CD4-positive, alpha-beta T cell (primary cell): Measurements from ENCODE around the gene POLRMT. TPM values are rescaled to one million over a fixed set of nuclear protein-coding genes. Genes with fewer than 3 reads are reported as not detected.
A peak's percentile ranks its signal among the peaks of the same experiment; 100 is the strongest.

Experiments used
- ATAC-seq: fragments of 200-7000 bp; cut with Tn5 transposase; one replicate; pipeline ENCODE4 v1.10.0; 2022; ENCODE audit warnings: mild to moderate bottlenecking; ENCODE audit not compliant: poor library complexity
- CTCF ChIA-PET: fragments of 350-600 bp; sonication (Branson Sonifier 250); formaldehyde crosslinking; loops from one replicate; lab custom pipeline; 2021; ENCODE audit warnings: antibody characterized with exemption, inconsistent platforms; lab: Charles Lee
- POLR2A ChIA-PET: fragments of 350-600 bp; sonication (Branson Sonifier 250); formaldehyde crosslinking; loops from one replicate; lab custom pipeline; 2021; ENCODE audit warnings: antibody characterized with exemption, inconsistent platforms; lab: Charles Lee
- DNase-seq, 14 experiments: peaks; one replicate each; pipeline ENCODE4 v3.0.0-alpha.2; 2013 to 2020; ENCODE audit warnings: mixed read lengths in 2 of 14
- H3K27ac ChIP-seq, 2 donors: one replicate each; pipeline versions ENCODE4 v1.5.1 to v1.7.0; 2013; ENCODE audit warnings: low read length in 2 of 2, low read depth in 1 of 2, mild to moderate bottlenecking in 1 of 2
- H3K27me3 ChIP-seq, 2 experiments: 1 replicate in 1 of 2; 2 replicates in 1 of 2; pipeline versions ENCODE4 v1.6.1 to v1.7.0; 2013; ENCODE audit warnings: low read length in 2 of 2, control low read depth in 1 of 2, mild to moderate bottlenecking in 1 of 2, moderate library complexity in 1 of 2; ENCODE audit not compliant: insufficient read depth in 2 of 2, control insufficient read depth in 1 of 2
- H3K36me3 ChIP-seq: one replicate; pipeline ENCODE4 v1.6.1; 2013; ENCODE audit warnings: low read length, control low read depth; ENCODE audit not compliant: insufficient read depth
- H3K4me1 ChIP-seq: one replicate; pipeline ENCODE4 v1.6.1; 2013; ENCODE audit warnings: low read length, control low read depth; ENCODE audit not compliant: insufficient read depth
- H3K4me3 ChIP-seq: one replicate; pipeline ENCODE4 v1.5.1; 2013; ENCODE audit warnings: mild to moderate bottlenecking, low read length, moderate library complexity
- H3K9me3 ChIP-seq, 2 experiments: 1 replicate in 1 of 2; 2 replicates in 1 of 2; pipeline versions ENCODE4 v1.6.1 to v1.7.0; 2013; ENCODE audit warnings: low read length in 2 of 2, mild to moderate bottlenecking in 2 of 2, control low read depth in 1 of 2, moderate library complexity in 1 of 2; ENCODE audit not compliant: control insufficient read depth in 1 of 2, insufficient read depth in 1 of 2
- H3K27ac Mint-ChIP-seq: one replicate; pipeline ENCODE4 v1.8.0; 2020; ENCODE audit warnings: mixed read lengths
- H3K27me3 Mint-ChIP-seq: one replicate; pipeline ENCODE4 v1.8.0; 2021; ENCODE audit warnings: mixed read lengths
- H3K36me3 Mint-ChIP-seq: one replicate; pipeline ENCODE4 v1.8.0; 2021; ENCODE audit warnings: low read depth, mixed read lengths
- H3K4me1 Mint-ChIP-seq: one replicate; pipeline ENCODE4 v1.8.0; 2021; ENCODE audit warnings: low read depth, mixed read lengths
- H3K4me3 Mint-ChIP-seq: one replicate; pipeline ENCODE4 v1.8.0; 2020; ENCODE audit warnings: mild to moderate bottlenecking, mixed read lengths
- H3K9me3 Mint-ChIP-seq: one replicate; pipeline ENCODE4 v1.8.0; 2020; ENCODE audit warnings: mixed read lengths
- intact Hi-C, 2 experiments: fragments of 100-400 bp; cut with DNase I in 1 of 2; cut with micrococcal nuclease in 1 of 2; formaldehyde crosslinking; loops; one replicate each; pipeline versions ENCODE4 v1.15.1 to v1.9.0; 2023 to 2025; cut with DNase I, micrococcal nuclease
- total RNA-seq, 174 experiments: library from RNA in 2 of 174; stranded (reverse) in 2 of 174; gene quantifications; one replicate each; pipeline ENCODE4 v1.2.3 and lab custom pipeline; 2021 to 2026
- TF ChIP-seq, protein P1 (sequence below): fragments of 200-600 bp; IDR thresholded peaks from one replicate; pipeline ENCODE4 v1.8.0; 2022; ENCODE audit warnings: antibody characterized with exemption, mild to moderate bottlenecking

POLRMT gene
- total RNA-seq, 2 experiments from 2014 or later = 54.4 to 56.2 TPM

DNA sequence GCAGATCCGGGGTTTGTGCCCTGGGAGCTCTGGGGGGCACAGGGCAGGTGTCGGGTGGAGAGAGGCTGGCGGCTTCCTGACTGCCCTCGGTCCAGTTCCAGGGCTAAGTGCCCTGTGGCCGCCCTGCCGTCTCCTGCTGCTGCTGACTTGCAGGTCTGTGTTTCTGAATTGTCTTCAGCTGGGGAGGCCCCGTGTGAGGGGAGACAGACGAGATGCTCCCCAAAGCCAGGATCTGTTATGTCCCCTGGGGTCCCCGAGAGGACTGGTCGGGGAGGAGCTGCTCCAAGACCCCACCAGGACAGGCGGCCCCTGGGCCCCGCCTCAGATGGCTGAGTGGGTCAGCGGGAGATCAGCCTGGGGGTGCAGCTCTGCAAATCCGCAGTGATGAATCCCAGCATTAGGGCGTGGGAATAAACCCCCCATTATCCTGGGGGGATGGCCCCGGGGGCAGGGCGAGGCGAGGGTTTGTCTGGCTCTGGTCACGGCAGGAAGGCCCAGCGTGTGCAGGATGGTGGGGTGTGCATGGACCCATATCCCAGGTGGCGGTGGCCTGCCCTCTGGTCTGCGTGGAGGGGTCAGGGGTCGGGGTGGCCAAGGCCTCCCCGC lies 39.0 kb downstream of the POLRMT start:
- no peak overlapping the region for H3K27ac Mint-ChIP-seq
- POLR2A ChIA-PET = no interaction called here
- Histone ChIP-seq H3K27ac (no peak overlapping the region), H3K36me3 (no peaks in the 10 kb centered on the region), H3K4me3 (no peak overlapping the region), H3K9me3 (peaks cover 0 to 15% of the 10 kb centered on the region in 2 experiments), H3K27me3 (peaks cover 10 to 16% of the 10 kb centered on the region in 2 experiments), H3K4me1 (peaks cover 15% of the 10 kb centered on the region)
- DNase-seq = no peak
- intact Hi-C loops = no loop called here
- H3K4me3 Mint-ChIP-seq = no peak overlapping the region
- CTCF ChIA-PET = interaction anchor here (1.2 kb wide), 1 partner anchor 10 kb away, joined by 3 read pairs; no protein-coding TSS in a partner anchor
- no peaks in the 10 kb centered on the region for H3K4me1 Mint-ChIP-seq
- ATAC-seq = no peak
- TF ChIP-seq, protein P1, sequence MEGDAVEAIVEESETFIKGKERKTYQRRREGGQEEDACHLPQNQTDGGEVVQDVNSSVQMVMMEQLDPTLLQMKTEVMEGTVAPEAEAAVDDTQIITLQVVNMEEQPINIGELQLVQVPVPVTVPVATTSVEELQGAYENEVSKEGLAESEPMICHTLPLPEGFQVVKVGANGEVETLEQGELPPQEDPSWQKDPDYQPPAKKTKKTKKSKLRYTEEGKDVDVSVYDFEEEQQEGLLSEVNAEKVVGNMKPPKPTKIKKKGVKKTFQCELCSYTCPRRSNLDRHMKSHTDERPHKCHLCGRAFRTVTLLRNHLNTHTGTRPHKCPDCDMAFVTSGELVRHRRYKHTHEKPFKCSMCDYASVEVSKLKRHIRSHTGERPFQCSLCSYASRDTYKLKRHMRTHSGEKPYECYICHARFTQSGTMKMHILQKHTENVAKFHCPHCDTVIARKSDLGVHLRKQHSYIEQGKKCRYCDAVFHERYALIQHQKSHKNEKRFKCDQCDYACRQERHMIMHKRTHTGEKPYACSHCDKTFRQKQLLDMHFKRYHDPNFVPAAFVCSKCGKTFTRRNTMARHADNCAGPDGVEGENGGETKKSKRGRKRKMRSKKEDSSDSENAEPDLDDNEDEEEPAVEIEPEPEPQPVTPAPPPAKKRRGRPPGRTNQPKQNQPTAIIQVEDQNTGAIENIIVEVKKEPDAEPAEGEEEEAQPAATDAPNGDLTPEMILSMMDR = no peak
- no peaks in the 10 kb centered on the region for H3K9me3 Mint-ChIP-seq
- peaks cover 10% of the 10 kb centered on the region for H3K27me3 Mint-ChIP-seq
- H3K36me3 Mint-ChIP-seq = no peaks in the 10 kb centered on the region

DNA sequence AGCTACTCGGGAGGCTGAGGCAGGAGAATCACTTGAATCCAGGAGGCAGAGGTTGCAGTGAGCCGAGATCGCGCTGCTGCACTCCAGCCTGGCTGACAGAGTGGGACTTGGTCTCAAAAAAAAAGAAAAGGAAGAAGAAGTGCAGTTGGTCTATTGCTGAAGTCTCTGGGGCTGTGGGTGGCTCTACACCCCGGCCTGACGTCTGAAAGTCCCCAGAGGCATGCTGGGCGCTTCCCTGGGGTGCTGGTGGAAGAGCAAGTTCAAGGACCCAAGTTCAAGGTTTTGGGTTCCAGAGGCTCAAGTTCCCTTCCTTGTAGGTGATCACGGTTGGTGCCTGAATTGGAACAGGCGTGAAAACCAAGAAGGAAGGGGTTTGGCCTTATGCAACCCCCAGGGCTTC lies 39.8 kb downstream of the POLRMT start:
- TF ChIP-seq, protein P1 = no peak
- no peaks in the 10 kb centered on the region for H3K9me3 Mint-ChIP-seq
- Histone ChIP-seq H3K4me1 (peaks cover 23% of the 10 kb centered on the region), H3K9me3 (peaks cover 0 to 22% of the 10 kb centered on the region in 2 experiments), H3K27me3 (peaks cover 18 to 24% of the 10 kb centered on the region in 2 experiments), H3K4me3 (no peak overlapping the region), H3K27ac (no peak overlapping the region), H3K36me3 (no peaks in the 10 kb centered on the region)
- intact Hi-C loops = no loop called here
- H3K36me3 Mint-ChIP-seq = no peaks in the 10 kb centered on the region
- peaks cover 17% of the 10 kb centered on the region for H3K27me3 Mint-ChIP-seq
- CTCF ChIA-PET = no interaction called here
- H3K27ac Mint-ChIP-seq = no peak overlapping the region
- no peak for ATAC-seq
- no peak for DNase-seq
- peak overlapping the region; percentile 20 for H3K4me3 Mint-ChIP-seq
- POLR2A ChIA-PET = no interaction called here
- H3K4me1 Mint-ChIP-seq = no peaks in the 10 kb centered on the region

DNA sequence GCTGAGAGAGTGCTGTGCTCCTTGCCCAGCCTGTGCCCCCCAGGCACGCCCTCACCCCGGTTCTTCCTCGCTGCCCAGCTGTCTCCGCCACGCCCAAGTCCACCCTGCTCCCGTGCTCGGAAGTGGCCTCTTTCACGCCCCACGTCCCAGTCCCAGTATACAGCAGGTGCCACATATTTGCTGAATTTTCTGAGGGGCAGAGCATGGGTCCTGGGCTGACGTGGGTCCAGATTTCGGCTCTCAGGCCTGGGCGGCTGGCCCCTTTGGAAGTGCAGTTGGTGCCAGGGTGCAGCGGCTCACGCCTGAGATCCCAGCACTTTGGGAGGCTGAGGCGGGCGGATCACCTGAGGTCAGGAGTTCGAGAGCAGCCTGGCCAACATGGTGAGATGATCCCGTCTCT lies 40.3 kb downstream of the POLRMT start:
- peaks cover 22 to 29% of the 10 kb centered on the region in 2 experiments for H3K27me3 ChIP-seq
- DNase-seq (no peak), ATAC-seq (no peak)
- no peak overlapping the region for H3K27ac ChIP-seq
- Mint-ChIP-seq H3K4me1 (peaks cover 2% of the 10 kb centered on the region), H3K4me3 (peak overlapping the region; percentile 20), H3K9me3 (no peaks in the 10 kb centered on the region), H3K27me3 (peaks cover 22% of the 10 kb centered on the region), H3K36me3 (no peaks in the 10 kb centered on the region), H3K27ac (no peak overlapping the region)
- POLR2A ChIA-PET = no interaction called here
- CTCF ChIA-PET = no interaction called here
- H3K4me1 ChIP-seq = peaks cover 28% of the 10 kb centered on the region
- peaks cover 0 to 26% of the 10 kb centered on the region in 2 experiments for H3K9me3 ChIP-seq
- no peaks in the 10 kb centered on the region for H3K36me3 ChIP-seq
- intact Hi-C loops = no loop called here
- no peak overlapping the region for H3K4me3 ChIP-seq
- TF ChIP-seq, protein P1 = no peak
